Measurements from ENCODE around the gene PGPEP1. TPM values are rescaled to one million over a fixed set of nuclear protein-coding genes. Genes with fewer than 3 reads are reported as not detected.
"Not testable (repeated sequence)": the region's sequence is repeated elsewhere in the genome, so short reads cannot be mapped to it uniquely, and the experiment has no call there.

The PGPEP1 gene
- total RNA-seq, 2 donors from 2014 or later: 7.7 to 9.0 TPM

DNA sequence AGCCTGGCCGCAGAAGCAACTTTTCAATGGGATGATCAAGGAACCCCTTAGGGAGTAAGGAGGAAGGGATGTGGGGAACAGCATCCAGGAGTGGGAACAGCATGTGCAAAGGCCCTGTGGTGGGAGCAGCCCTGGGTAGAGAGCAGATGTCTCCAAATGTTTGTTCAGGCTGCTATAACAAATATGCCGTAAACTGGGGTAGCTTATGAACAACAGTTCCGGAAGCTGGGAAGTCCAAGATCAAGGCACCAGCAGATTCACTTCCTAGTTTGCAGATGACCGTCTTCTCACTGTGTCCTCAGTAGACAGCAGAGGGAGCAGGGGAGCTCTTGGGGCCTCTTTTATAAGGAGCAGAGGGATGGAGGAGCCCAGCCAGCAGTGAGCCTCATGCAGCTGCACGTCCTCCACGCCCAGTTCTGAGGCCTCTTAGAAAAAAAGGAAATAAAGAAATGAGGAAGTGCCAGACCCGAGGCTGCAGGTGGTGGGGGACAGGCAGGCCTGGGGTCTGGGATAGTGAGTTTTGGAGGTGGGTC is 61.2 kb downstream of the PGPEP1 start:
- Mint-ChIP-seq H3K9me3 (no peaks in the 10 kb centered on the region), H3K27ac (peak overlapping the region; percentile 58), H3K4me3 (no peak overlapping the region), H3K27me3 (ENCODE audit: insufficient read depth) (peaks cover 12% of the 10 kb centered on the region), H3K36me3 (ENCODE audit: low read depth) (no peaks in the 10 kb centered on the region), H3K4me1 (peaks cover 1% of the 10 kb centered on the region)
- Histone ChIP-seq H3K27me3 (ENCODE audit: control insufficient read depth, insufficient read depth, low read length, poor library complexity, severe bottlenecking) (no peaks in the 10 kb centered on the region), H3K27ac (ENCODE audit: low read depth, low read length) (no peak overlapping the region), H3K9ac (ENCODE audit: extremely low read depth, low read length, poor library complexity, severe bottlenecking) (no peak overlapping the region), H3K36me3 (ENCODE audit: control insufficient read depth, insufficient read depth, low read length) (no peaks in the 10 kb centered on the region), H3K4me1 (ENCODE audit: control insufficient read depth, insufficient read depth, low read length) (no peaks in the 10 kb centered on the region), H3K9me3 (ENCODE audit: control insufficient read depth, low read length) (no peaks in the 10 kb centered on the region), H3K4me3 (ENCODE audit: low read length) (no peak overlapping the region)
- DNase-seq: peak; percentile 83
- WGBS, 2 experiments (ENCODE audit: insufficient coverage in 1 of 2, insufficient read length in 1 of 2): 81 to 87% methylated on average over 4 to 7 of the region's 7 CpGs
- TF ChIP-seq, protein P1, sequence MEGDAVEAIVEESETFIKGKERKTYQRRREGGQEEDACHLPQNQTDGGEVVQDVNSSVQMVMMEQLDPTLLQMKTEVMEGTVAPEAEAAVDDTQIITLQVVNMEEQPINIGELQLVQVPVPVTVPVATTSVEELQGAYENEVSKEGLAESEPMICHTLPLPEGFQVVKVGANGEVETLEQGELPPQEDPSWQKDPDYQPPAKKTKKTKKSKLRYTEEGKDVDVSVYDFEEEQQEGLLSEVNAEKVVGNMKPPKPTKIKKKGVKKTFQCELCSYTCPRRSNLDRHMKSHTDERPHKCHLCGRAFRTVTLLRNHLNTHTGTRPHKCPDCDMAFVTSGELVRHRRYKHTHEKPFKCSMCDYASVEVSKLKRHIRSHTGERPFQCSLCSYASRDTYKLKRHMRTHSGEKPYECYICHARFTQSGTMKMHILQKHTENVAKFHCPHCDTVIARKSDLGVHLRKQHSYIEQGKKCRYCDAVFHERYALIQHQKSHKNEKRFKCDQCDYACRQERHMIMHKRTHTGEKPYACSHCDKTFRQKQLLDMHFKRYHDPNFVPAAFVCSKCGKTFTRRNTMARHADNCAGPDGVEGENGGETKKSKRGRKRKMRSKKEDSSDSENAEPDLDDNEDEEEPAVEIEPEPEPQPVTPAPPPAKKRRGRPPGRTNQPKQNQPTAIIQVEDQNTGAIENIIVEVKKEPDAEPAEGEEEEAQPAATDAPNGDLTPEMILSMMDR (conservative IDR thresholded peaks at IDR 0.05): peak; percentile 68

DNA sequence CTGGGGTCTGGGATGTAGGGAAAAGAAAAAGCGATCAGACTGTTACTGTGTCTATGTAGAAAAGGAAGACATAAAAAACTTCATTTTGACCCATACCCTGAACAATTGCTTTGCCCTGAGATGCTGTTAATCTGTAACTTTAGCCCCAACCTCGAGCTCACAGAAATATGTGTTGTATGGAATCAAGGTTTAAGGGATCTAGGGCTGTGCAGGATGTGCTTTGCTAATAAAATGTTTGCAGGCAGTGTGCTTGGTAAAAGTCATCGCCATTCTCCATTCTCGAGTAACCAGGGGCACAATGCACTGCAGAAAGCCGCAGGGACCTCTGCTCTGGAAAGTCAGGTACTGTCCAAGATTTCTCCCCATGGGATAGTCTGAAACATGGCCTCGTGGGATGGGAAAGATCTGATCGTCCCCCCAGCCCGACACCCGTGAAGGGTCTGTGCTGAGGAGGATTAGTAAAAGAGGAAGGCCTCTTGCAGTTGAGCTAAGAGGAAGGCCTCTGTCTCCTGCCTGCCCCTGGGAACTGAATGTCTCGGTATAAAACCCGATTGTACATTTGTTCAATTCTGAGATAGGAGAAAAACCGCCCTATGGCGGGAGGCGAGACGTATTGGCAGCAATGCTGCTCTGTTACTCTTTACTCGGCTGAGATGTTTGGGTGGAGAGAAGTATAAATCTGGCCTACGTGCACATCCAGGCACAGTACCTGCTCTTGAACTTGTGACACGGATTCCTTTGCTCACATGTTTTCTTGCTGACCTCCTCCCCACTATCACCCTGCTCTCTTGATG is 62.3 kb downstream of the PGPEP1 start:
- not testable (repeated sequence) for H3K27me3 ChIP-seq (ENCODE audit: control insufficient read depth, insufficient read depth, low read length, poor library complexity, severe bottlenecking); H3K36me3 ChIP-seq (ENCODE audit: control insufficient read depth, insufficient read depth, low read length); DNase-seq; H3K4me1 ChIP-seq (ENCODE audit: control insufficient read depth, insufficient read depth, low read length); H3K36me3 Mint-ChIP-seq (ENCODE audit: low read depth); H3K27ac Mint-ChIP-seq; H3K4me3 Mint-ChIP-seq; H3K9me3 Mint-ChIP-seq; H3K9ac ChIP-seq (ENCODE audit: extremely low read depth, low read length, poor library complexity, severe bottlenecking); H3K27ac ChIP-seq (ENCODE audit: low read depth, low read length); H3K9me3 ChIP-seq (ENCODE audit: control insufficient read depth, low read length); H3K27me3 Mint-ChIP-seq (ENCODE audit: insufficient read depth); H3K4me1 Mint-ChIP-seq; H3K4me3 ChIP-seq (ENCODE audit: low read length)
- WGBS, 2 experiments (ENCODE audit: insufficient coverage in 1 of 2, insufficient read length in 1 of 2): 89 to 90% methylated on average over 9 to 16 of the region's 18 CpGs

DNA sequence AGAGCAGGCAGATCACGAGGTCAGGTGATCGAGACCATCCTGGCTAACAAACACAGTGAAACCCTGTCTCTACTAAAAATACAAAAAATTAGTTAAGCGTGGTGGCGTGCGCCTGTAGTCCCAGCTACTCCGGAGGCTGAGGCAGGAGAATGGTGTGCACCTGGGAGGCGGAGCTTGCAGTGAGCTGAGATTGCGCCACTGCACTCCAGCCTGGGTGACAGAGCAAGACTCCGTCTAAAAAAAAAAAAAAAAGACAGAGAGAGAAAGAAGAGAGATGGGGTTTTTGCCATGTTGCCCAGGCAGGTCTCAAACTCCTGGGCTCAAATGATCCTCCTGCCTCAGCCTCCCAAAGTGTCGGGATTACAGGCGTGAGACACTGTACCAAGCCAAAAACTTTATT is 65.4 kb downstream of the PGPEP1 start:
- H3K4me3 ChIP-seq (ENCODE audit: low read length); H3K27me3 Mint-ChIP-seq (ENCODE audit: insufficient read depth); H3K9ac ChIP-seq (ENCODE audit: extremely low read depth, low read length, poor library complexity, severe bottlenecking); DNase-seq; H3K9me3 ChIP-seq (ENCODE audit: control insufficient read depth, low read length); H3K36me3 ChIP-seq (ENCODE audit: control insufficient read depth, insufficient read depth, low read length); H3K4me1 ChIP-seq (ENCODE audit: control insufficient read depth, insufficient read depth, low read length); H3K4me3 Mint-ChIP-seq; H3K9me3 Mint-ChIP-seq; H3K27ac Mint-ChIP-seq; H3K27ac ChIP-seq (ENCODE audit: low read depth, low read length); H3K36me3 Mint-ChIP-seq (ENCODE audit: low read depth); H3K4me1 Mint-ChIP-seq; H3K27me3 ChIP-seq (ENCODE audit: control insufficient read depth, insufficient read depth, low read length, poor library complexity, severe bottlenecking): not testable (repeated sequence)
- WGBS, 2 experiments (ENCODE audit: insufficient coverage in 1 of 2, insufficient read length in 1 of 2): 97% methylated on average over 9 of the region's 11 CpGs

DNA sequence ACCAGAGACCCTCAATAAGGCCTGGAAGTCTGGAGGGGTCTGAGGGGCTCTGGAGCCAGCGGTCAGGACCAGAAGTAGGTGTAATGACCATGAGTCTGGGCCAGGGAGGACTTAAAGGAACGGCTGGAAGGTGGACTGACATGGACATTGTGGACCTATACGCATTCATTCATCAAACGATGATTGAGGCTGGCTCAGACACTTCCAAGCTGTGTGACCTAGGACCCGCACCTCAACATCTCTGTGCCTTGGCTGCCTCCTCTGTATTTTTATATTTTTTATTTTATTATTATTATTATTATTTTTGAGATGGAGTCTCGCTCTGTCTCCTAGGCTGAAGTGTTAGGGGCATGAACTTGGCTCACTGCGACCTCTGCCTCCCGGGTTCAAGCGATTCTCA is 66.4 kb downstream of the PGPEP1 start:
- no peak overlapping the region for H3K4me3 ChIP-seq (ENCODE audit: low read length)
- no peak overlapping the region for H3K9ac ChIP-seq (ENCODE audit: extremely low read depth, low read length, poor library complexity, severe bottlenecking)
- no peaks in the 10 kb centered on the region for H3K9me3 ChIP-seq (ENCODE audit: control insufficient read depth, low read length)
- TF ChIP-seq, protein P1 (conservative IDR thresholded peaks at IDR 0.05): no peak
- no peak overlapping the region for H3K27ac Mint-ChIP-seq
- no peaks in the 10 kb centered on the region for H3K36me3 ChIP-seq (ENCODE audit: control insufficient read depth, insufficient read depth, low read length)
- H3K4me1 Mint-ChIP-seq: peaks cover 1% of the 10 kb centered on the region
- H3K9me3 Mint-ChIP-seq: no peaks in the 10 kb centered on the region
- no peaks in the 10 kb centered on the region for H3K36me3 Mint-ChIP-seq (ENCODE audit: low read depth)
- 93 to 99% methylated on average over 6 to 9 of the region's 9 CpGs for WGBS, 2 experiments (ENCODE audit: insufficient coverage in 1 of 2, insufficient read length in 1 of 2)
- H3K4me3 Mint-ChIP-seq: no peak overlapping the region
- H3K27me3 Mint-ChIP-seq (ENCODE audit: insufficient read depth): peaks cover 11% of the 10 kb centered on the region
- H3K27me3 ChIP-seq (ENCODE audit: control insufficient read depth, insufficient read depth, low read length, poor library complexity, severe bottlenecking): no peaks in the 10 kb centered on the region
- H3K4me1 ChIP-seq (ENCODE audit: control insufficient read depth, insufficient read depth, low read length): no peaks in the 10 kb centered on the region
- no peak for DNase-seq
- no peak overlapping the region for H3K27ac ChIP-seq (ENCODE audit: low read depth, low read length)

Data from endodermal cell (in vitro differentiated cells).